Posterior vena cava (tissue), 2 donors: Measurements from ENCODE around the gene TSPY8. TPM values are rescaled to one million over a fixed set of nuclear protein-coding genes. Genes with fewer than 3 reads are reported as not detected.
"Not testable (repeated sequence)": the region's sequence is repeated elsewhere in the genome, so short reads cannot be mapped to it uniquely, and the experiment has no call there.

Experiments used
- DNase-seq: peaks from one replicate; pipeline ENCODE4 v3.0.0-alpha.2; 2020; ENCODE audit warnings: low spot score
- intact Hi-C, 2 donors: fragments of 100-400 bp; cut with DNase I; formaldehyde crosslinking; loops; one replicate each; pipeline versions ENCODE4 v1.14.1 to v1.14.2; 2022 to 2023
- long read RNA-seq, 2 donors: library from polyadenylated mRNA; unstranded; transcript quantifications; one replicate each; pipeline ENCODE4 v2.0.0, GENCODE V29; 2020 to 2021
- total RNA-seq, 2 donors: library from RNA; stranded (reverse); fragmentation: NEBNext Ultra II Directional; extraction: Animal tissue kit (Norgen Biotek cat#: 25700); gene quantifications; one replicate each; pipeline ENCODE4 v1.2.1, GENCODE V29; 2021
- donor health status: DM: yes; HTN: yes; CAD: no.
- donor health status: DM: yes; HTN: yes; CAD: no.

Gene TSPY8
- total RNA-seq, result not detected
- long read RNA-seq, donor 1, result 0 reads
- long read RNA-seq, donor 2, result 0 reads

DNA sequence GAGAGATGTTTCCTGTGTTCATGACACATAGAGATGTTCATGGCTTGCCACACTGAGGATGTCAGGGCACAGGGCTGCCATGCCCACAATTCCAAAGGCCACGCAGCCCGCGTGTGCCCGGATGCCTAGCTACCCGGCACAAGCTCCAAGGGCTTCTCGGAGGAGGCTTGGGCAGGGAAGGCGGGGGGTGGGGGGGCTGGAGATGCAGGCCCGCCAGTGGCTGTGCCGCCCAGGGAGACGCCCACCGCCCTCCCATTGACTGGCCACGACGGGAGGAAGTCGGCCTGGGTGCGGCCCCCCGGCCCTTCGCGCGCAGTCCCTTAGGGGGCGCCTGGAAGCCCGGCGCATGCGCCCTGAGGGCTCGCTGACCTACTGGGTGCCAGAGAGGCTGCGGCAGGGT is at the start of gene TSPY8:
Gene TSPY8, plus strand, starts transcription at position 301 of the 400 bp plus-strand sequence. Its CDS starts 46 bp downstream, at position 347.
- intact Hi-C loops, DNase-seq: not testable (repeated sequence)

DNA sequence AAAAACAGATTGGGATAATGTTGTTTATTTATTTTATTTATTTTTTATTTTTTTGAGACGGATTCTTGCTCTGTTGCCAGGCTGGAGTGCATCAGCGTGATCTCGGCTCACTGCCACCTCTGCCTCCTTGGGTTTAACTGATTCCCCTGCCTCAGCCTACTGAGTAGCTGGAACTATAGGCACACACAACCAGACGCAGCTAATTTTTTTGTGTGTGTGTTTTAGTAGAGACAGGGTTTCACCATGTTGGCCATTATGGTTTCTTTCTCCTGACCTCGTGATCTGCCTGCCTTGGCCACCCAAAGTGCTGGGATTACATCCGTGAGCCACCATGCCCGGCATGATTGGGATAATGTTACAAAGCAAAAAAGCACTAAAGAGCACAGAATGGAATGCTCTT is 36.6 kb upstream of the TSPY8 start:
- no peak for DNase-seq
- intact Hi-C loops, result no loop called here

GRCh38 chrY:9337164-9337563 is 20.4 kb upstream of the TSPY8 start, which contains the start of gene TSPY4:
Gene TSPY4, plus strand, starts transcription at chrY:9337464. Its CDS starts 46 bp downstream, at chrY:9337510.
- DNase-seq, intact Hi-C loops: not testable (repeated sequence)

DNA sequence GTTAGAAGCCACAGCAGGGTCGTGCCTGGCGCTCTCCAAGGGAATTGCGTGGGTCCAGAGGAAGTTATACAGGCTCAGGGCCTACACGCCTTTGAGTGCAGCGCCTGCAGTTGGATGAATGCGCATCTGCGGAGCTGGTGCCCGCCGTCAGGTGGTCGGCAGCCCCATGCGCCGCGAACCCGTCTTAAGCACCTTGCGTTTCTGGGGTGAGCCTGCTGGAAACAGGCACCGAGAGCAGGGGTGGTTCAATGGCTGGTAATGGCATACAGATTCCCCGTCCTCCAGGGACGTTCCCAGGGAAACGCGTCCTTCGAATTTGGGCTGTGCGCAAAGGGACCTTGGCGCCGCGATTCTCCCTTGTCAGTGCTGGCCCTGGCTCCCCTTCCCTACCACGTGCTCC is 38.9 kb downstream of the TSPY8 start:
- intact Hi-C loops, DNase-seq: not testable (repeated sequence)

- DNase-seq, intact Hi-C loops: not testable (repeated sequence)
Measured at GRCh38 chrY:9398121-9398520, 40.5 kb downstream of the TSPY8 start, which contains the start of gene TSPY3. Gene TSPY3, plus strand, starts transcription at chrY:9398421. Its CDS starts 46 bp downstream, at chrY:9398467.

Other genes with a start within 250 kb of the TSPY8 start
- gene TSPY4, start 20.3 kb upstream of the TSPY8 start, total RNA-seq, result not detected
- not detected for gene TSPY3, start 40.6 kb downstream of the TSPY8 start, total RNA-seq
- gene TSPY1, start 109.2 kb downstream of the TSPY8 start, total RNA-seq, result not detected
- not detected for gene TSPY9, start 129.5 kb downstream of the TSPY8 start, total RNA-seq
- gene TSPY10, start 170.1 kb downstream of the TSPY8 start, total RNA-seq, result not detected